ENCODE measurements around the gene SCYGR6.

The SCYGR6 gene

DNA sequence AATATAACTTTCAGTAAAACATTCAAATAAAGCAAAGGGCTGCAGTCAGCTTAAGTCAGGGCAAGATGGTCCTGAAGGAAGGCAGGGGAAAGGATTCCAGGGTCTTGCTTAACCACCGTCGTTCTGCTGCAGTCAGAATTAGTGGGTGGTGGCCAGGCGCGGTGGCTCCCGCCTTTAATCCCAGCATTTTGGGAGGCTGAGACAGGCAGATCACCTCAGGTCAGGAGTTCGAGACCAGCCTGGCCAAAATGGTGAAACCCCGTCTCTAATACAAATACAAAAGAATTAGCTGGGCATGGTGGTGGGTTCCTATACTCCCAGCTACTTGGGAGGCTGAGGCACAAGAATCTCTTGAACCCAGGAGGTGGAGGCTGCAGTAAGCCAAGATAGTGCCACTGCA is 13.6 kb downstream of the SCYGR6 start:
- DNase-seq = no peak

- no peak for DNase-seq
These were observed 17.2 kb downstream of the SCYGR6 start for GRCh38 chr2:227707390-227707789.

DNA sequence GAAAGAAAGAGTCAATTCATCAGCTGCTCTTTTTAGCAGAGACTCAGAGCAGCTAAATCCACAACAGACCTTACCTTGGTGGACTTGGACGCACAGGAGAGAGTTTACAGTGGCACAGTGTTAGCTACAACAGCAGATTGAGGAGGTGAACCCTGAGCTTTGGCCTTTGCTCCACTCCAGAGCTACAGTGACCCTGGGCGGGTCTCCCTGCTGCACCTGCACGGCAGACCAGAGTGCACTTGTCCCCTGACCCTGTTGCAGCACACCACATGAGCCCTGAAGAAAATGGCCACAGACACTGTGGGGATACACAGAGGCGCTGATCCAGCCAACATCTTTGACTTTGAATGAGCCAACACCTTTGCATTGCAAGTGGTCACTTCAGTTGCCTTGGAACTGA is 17.7 kb downstream of the SCYGR6 start:
- no peak for DNase-seq

- no peak for DNase-seq
These were observed 20.6 kb downstream of the SCYGR6 start for GRCh38 chr2:227703961-227704360.

- DNase-seq = no peak
These were observed 21.3 kb downstream of the SCYGR6 start for GRCh38 chr2:227703280-227703732.

- no peak for DNase-seq
These were observed 23.0 kb downstream of the SCYGR6 start for GRCh38 chr2:227701556-227701955.

DNA sequence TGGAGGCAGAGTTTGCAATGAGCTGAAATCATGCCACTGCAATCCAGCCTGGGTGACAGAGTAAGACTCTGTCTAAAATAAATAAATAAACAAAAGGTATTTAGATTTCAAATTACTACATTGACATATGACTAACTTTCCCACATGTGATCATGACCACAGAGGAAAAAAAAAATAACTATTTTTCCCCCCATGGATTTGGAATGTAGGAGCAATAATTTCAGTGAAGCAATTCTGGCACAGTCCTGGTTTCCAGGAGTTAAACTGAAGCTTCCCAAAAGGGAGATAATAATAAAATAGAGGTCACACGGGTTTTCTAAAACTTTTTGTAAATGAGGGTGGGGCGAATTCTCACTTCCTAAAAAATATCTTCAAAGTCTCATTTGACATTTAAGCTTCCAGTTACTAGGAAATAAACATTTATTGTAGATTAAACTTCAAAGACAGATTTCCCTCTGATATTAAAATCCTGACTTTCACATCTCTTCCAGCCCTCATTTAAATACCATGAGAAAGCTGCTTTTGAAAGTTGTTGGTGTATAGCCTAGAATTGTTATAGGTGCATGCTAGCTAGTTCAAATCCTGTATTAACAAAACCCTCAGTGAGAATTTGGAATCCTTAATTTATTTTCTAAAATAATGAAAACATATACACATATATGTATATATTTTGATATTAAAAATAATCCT is 27.4 kb downstream of the SCYGR6 start:
- DNase-seq = no peak

DNA sequence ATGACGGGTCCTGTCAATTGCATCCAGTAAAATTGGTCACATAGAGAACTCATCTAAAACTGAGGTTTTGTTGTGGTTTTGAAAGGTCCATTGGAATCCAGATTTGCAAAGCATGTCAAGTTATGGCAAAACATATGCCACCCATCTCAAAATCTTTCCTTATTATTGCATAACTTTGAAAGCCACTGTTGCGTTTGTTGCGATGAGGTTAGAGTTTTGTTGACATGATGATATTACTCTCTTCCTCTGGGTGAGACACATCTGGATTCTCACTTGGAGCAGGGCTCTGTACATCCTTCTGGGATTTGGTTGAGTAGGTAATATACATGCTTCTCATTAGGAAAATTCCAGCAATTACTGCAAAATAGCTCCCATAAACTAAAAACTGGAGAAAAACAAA is 37.4 kb downstream of the SCYGR6 start:
- no peak for DNase-seq

GRCh38 chr2:227684258-227684657 is 40.3 kb downstream of the SCYGR6 start:
- no peak for DNase-seq

- no peak for DNase-seq
These were observed 46.6 kb downstream of the SCYGR6 start for GRCh38 chr2:227677928-227678327.

DNA sequence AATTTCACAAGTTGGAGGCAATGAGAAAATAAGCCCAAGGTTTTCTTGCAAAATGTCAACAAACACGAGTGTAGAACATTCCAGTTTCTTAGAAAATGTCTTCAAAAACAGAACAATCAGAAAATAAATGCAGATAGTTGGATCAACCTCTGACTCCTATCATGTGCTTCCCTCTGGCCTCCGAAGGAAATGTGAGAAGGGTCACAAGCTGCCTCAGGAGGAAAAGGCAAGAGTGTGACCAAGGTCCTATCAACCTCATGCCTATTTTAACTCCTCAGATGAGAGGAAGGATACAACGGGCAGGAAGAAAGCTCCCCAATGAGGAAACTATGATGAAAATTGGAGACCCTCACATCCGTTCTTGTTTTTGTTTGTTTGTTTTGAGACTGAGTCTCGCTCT is 50.1 kb downstream of the SCYGR6 start:
- DNase-seq = no peak

All from OCI-M1 (cell line).